DOHH2 (cell line): ENCODE results near the gene CA5A.

Source experiments
- CTCF ChIP-seq: fragments of 200-600 bp; sonication (generic); IDR thresholded peaks from one replicate; pipeline ENCODE4 v1.5.1; 2014; ENCODE audit warnings: antibody characterized with exemption, mild to moderate bottlenecking, low read depth, low read length; ENCODE audit not compliant: poor library complexity, severe bottlenecking
- EZH2phosphoT487 ChIP-seq: fragments of 200-600 bp; sonication (generic); IDR thresholded peaks from 2 replicates; pipeline ENCODE4 v1.6.1; 2017; ENCODE audit warnings: borderline replicate concordance, mild to moderate bottlenecking, antibody characterized with exemption, low read length, moderate library complexity, mixed read lengths

GRCh38 chr16:87914812-87915211, 21.5 kb downstream of the CA5A start:
- TF ChIP-seq CTCF: no peak
- no peak for TF ChIP-seq EZH2phosphoT487
